GM12873 (cell line): ENCODE measurements around the gene SLC30A3.

ENCODE experiments used
- CTCF ChIP-seq: IDR thresholded peaks from 2 replicates; pipeline ENCODE4 v1.5.1; 2012; ENCODE audit warnings: low read depth, mild to moderate bottlenecking, moderate library complexity, low read length, control low read depth; ENCODE audit not compliant: insufficient read depth; ENCODE audit errors: missing control alignments

SLC30A3 gene

GRCh38 chr2:27297195-27297594, 34.3 kb upstream of the SLC30A3 start:
- TF ChIP-seq CTCF: no peak

GRCh38 chr2:27296481-27296880, 33.6 kb upstream of the SLC30A3 start:
- TF ChIP-seq CTCF: no peak

- TF ChIP-seq CTCF: no peak
Observed at GRCh38 chr2:27294928-27295327, 32.1 kb upstream of the SLC30A3 start.

- peak; percentile 27 for TF ChIP-seq CTCF
Observed at GRCh38 chr2:27291865-27292264, 29.0 kb upstream of the SLC30A3 start.

- TF ChIP-seq CTCF: no peak
Observed at GRCh38 chr2:27290549-27290948, 27.7 kb upstream of the SLC30A3 start.

- no peak for TF ChIP-seq CTCF
Observed at GRCh38 chr2:27288610-27289009, 25.8 kb upstream of the SLC30A3 start.

- TF ChIP-seq CTCF: no peak
Observed at GRCh38 chr2:27285481-27285880, 22.6 kb upstream of the SLC30A3 start.
